WTC11 (cell line): Measurements from ENCODE around the gene ASF1A. TPM values are rescaled to one million over a fixed set of nuclear protein-coding genes. Genes with fewer than 3 reads are reported as not detected.

Experiments used
- ATAC-seq: fragments of 200-7000 bp; cut with Tn5 transposase; 2 replicates; pipeline ENCODE4 v1.10.0; 2021; ENCODE audit warnings: mild to moderate bottlenecking, moderate library complexity
- CTCF ChIA-PET: fragments of 300-600 bp; sonication (Branson Sonifier 250); formaldehyde crosslinking; loops from one replicate; lab custom pipeline; 2021; ENCODE audit warnings: antibody characterized with exemption; lab: Charles Lee
- POLR2A ChIA-PET: fragments of 350-600 bp; sonication (Branson Sonifier 250); formaldehyde crosslinking; loops from one replicate; lab custom pipeline; 2021; ENCODE audit warnings: antibody characterized with exemption; lab: Charles Lee
- DNase-seq: peaks from one replicate; pipeline ENCODE4 v3.0.0; 2021; ENCODE audit warnings: low spot score
- H3K27ac Mint-ChIP-seq: 2 replicates; pipeline ENCODE4 v1.8.0; 2021; ENCODE audit warnings: mixed read lengths
- H3K27me3 Mint-ChIP-seq: 2 replicates; pipeline ENCODE4 v1.8.0; 2021; ENCODE audit warnings: low read depth, mild to moderate bottlenecking, moderate library complexity, mixed read lengths
- H3K36me3 Mint-ChIP-seq: 2 replicates; pipeline ENCODE4 v1.8.0; 2021; ENCODE audit warnings: mixed read lengths
- H3K4me1 Mint-ChIP-seq: 2 replicates; pipeline ENCODE4 v1.8.0; 2022; ENCODE audit warnings: mixed read lengths
- H3K4me3 Mint-ChIP-seq: 2 replicates; pipeline ENCODE4 v1.8.0; 2021; ENCODE audit warnings: mild to moderate bottlenecking, moderate library complexity, mixed read lengths
- H3K9me3 Mint-ChIP-seq: 2 replicates; pipeline ENCODE4 v1.8.0; 2021; ENCODE audit warnings: mixed read lengths
- ATF2 ChIP-seq: sonication (generic); formaldehyde crosslinking; IDR thresholded peaks from 2 replicates; pipeline ENCODE4 v1.8.1; 2022; ENCODE audit warnings: low read depth, missing genetic modification reagents, borderline replicate concordance
- ATF3 ChIP-seq: sonication (generic); formaldehyde crosslinking; conservative IDR thresholded peaks from 2 replicates; pipeline ENCODE4 v1.8.1; 2022; ENCODE audit warnings: mild to moderate bottlenecking, missing genetic modification reagents
- CREB1 ChIP-seq: sonication (generic); formaldehyde crosslinking; IDR thresholded peaks from 2 replicates; pipeline ENCODE4 v1.8.0; 2023; ENCODE audit warnings: mild to moderate bottlenecking, missing genetic modification reagents
- JUN ChIP-seq: sonication (generic); formaldehyde crosslinking; IDR thresholded peaks from 2 replicates; pipeline ENCODE4 v1.8.0; 2023; ENCODE audit warnings: mild to moderate bottlenecking, missing genetic modification reagents
- OVOL2 ChIP-seq: fragments of 250-450 bp; sonication (Bioruptor Pico); IDR thresholded peaks from 2 replicates; pipeline ENCODE4 v1.9.0; 2021; ENCODE audit warnings: mild to moderate bottlenecking, borderline replicate concordance
- PREB ChIP-seq: sonication (generic); formaldehyde crosslinking; IDR thresholded peaks from 2 replicates; pipeline ENCODE4 v1.8.1; 2022; ENCODE audit warnings: mild to moderate bottlenecking, missing genetic modification reagents, moderate library complexity, borderline replicate concordance
- RORB ChIP-seq: fragments of 250-450 bp; sonication (Bioruptor Pico); IDR thresholded peaks from 2 replicates; pipeline ENCODE4 v1.9.0; 2021; ENCODE audit warnings: mild to moderate bottlenecking
- TEAD4 ChIP-seq: sonication (generic); formaldehyde crosslinking; IDR thresholded peaks from 2 replicates; pipeline ENCODE4 v1.8.0; 2022; ENCODE audit warnings: mild to moderate bottlenecking, missing genetic modification reagents
- ZBTB43 ChIP-seq: sonication (generic); formaldehyde crosslinking; IDR thresholded peaks from 2 replicates; pipeline ENCODE4 v1.8.1; 2023; ENCODE audit warnings: mild to moderate bottlenecking, missing genetic modification reagents
- ZMAT4 ChIP-seq: fragments of 250-450 bp; sonication (Bioruptor Pico); IDR thresholded peaks from 2 replicates; pipeline ENCODE4 v1.9.0; 2021; ENCODE audit warnings: mild to moderate bottlenecking
- ZNF121 ChIP-seq: sonication (generic); formaldehyde crosslinking; IDR thresholded peaks from 2 replicates; pipeline ENCODE4 v1.8.0; 2023; ENCODE audit warnings: missing genetic modification reagents
- ZNF317 ChIP-seq: sonication (generic); formaldehyde crosslinking; IDR thresholded peaks from 2 replicates; pipeline ENCODE4 v1.8.1; 2023; ENCODE audit warnings: low read depth, mild to moderate bottlenecking, moderate library complexity, missing genetic modification reagents, borderline replicate concordance
- ZNF396 ChIP-seq: fragments of 250-450 bp; sonication (Bioruptor Pico); IDR thresholded peaks from 2 replicates; pipeline ENCODE4 v1.8.0; 2021; ENCODE audit warnings: mild to moderate bottlenecking, moderate library complexity, borderline replicate concordance
- ZNF416 ChIP-seq: fragments of 250-450 bp; sonication (Bioruptor Pico); IDR thresholded peaks from 2 replicates; pipeline ENCODE4 v1.9.0; 2021; ENCODE audit warnings: mild to moderate bottlenecking, inconsistent platforms
- ZNF423 ChIP-seq: fragments of 250-450 bp; sonication (Bioruptor Pico); IDR thresholded peaks from 2 replicates; pipeline ENCODE4 v2.1.2; 2022; ENCODE audit warnings: mild to moderate bottlenecking, moderate library complexity
- ZNF425 ChIP-seq: fragments of 250-450 bp; sonication (Bioruptor Pico); conservative IDR thresholded peaks from 2 replicates; pipeline ENCODE4 v1.9.0; 2021; ENCODE audit warnings: mild to moderate bottlenecking
- ZNF512 ChIP-seq: sonication (generic); formaldehyde crosslinking; IDR thresholded peaks from 2 replicates; pipeline ENCODE4 v1.8.1; 2022; ENCODE audit warnings: missing genetic modification reagents, borderline replicate concordance
- total RNA-seq: library from RNA; stranded (reverse); gene quantifications from 3 replicates; pipeline ENCODE4 v1.2.3, GENCODE V29; 2021

ASF1A gene
- total RNA-seq, 1 experiment from 2014 or later: 36.7 TPM

- TF ChIP-seq ZNF423 (CRISPR knock-in tag): no peak
- no peak for TF ChIP-seq JUN
- TF ChIP-seq OVOL2 (CRISPR knock-in tag): no peak
- no peak for TF ChIP-seq RORB (CRISPR knock-in tag)
- no peak for TF ChIP-seq ZNF416 (CRISPR knock-in tag)
- TF ChIP-seq TEAD4: no peak
- no peak for TF ChIP-seq PREB (CRISPR knock-in tag)
- H3K27me3 Mint-ChIP-seq: no peaks in the 10 kb centered on the region
- peaks cover 18% of the 10 kb centered on the region for H3K4me1 Mint-ChIP-seq
- ATAC-seq: peak; percentile 78
- peaks cover 7% of the 10 kb centered on the region for H3K36me3 Mint-ChIP-seq
- peak; percentile 17 for DNase-seq
- H3K9me3 Mint-ChIP-seq: peaks cover 15% of the 10 kb centered on the region
- ChIA-PET POLR2A (no interaction called here), CTCF (interaction anchor here (0.8 to 1.3 kb wide), 3 partner anchors 61 to 268 kb away, joined by 3 read pairs; no protein-coding TSS in a partner anchor)
- no peak overlapping the region for H3K4me3 Mint-ChIP-seq
- no peak overlapping the region for H3K27ac Mint-ChIP-seq
These were observed 33.1 kb upstream of the ASF1A start for GRCh38 chr6:118860880-118861279.

- H3K4me1 Mint-ChIP-seq: peaks cover 14% of the 10 kb centered on the region
- CTCF ChIA-PET: no interaction called here
- H3K27me3 Mint-ChIP-seq: no peaks in the 10 kb centered on the region
- POLR2A ChIA-PET: no interaction called here
- H3K36me3 Mint-ChIP-seq: peaks cover 7% of the 10 kb centered on the region
- H3K4me3 Mint-ChIP-seq: no peak overlapping the region
- no peak overlapping the region for H3K27ac Mint-ChIP-seq
- TF ChIP-seq ZNF512 (no peak), ZMAT4 (CRISPR knock-in tag) (no peak), ZNF317 (CRISPR knock-in tag) (no peak), ATF2 (CRISPR knock-in tag) (no peak), ZNF396 (CRISPR knock-in tag) (no peak), ZNF121 (CRISPR knock-in tag) (no peak), CREB1 (CRISPR knock-in tag) (no peak), ATF3 (CRISPR knock-in tag) (no peak), ZBTB43 (CRISPR knock-in tag) (no peak), ZNF425 (CRISPR knock-in tag) (no peak)
- peaks cover 23% of the 10 kb centered on the region for H3K9me3 Mint-ChIP-seq
- DNase-seq: no peak
- no peak for ATAC-seq
These were observed 31.5 kb upstream of the ASF1A start for GRCh38 chr6:118862443-118862842.
